OCI-LY7 (cell line): ENCODE results near the gene SP5. TPM values are rescaled to one million over a fixed set of nuclear protein-coding genes. Genes with fewer than 3 reads are reported as not detected.

Source experiments
- BruUV-seq: library from RNA; stranded (reverse); fragments of 400-500 nt; replicated peaks from 2 replicates; lab custom pipeline; 2021; lab: Mats Ljungman, UMichigan
- CTCF ChIA-PET: fragments of 300-600 bp; sonication (Branson Sonifier 250); formaldehyde crosslinking; loops from one replicate; lab custom pipeline; 2022; ENCODE audit warnings: antibody characterized with exemption; ENCODE audit not compliant: unreplicated experiment; lab: Charles Lee
- POLR2A ChIA-PET: fragments of 300-600 bp; sonication (Branson Sonifier 250); formaldehyde crosslinking; loops from one replicate; lab custom pipeline; 2022; ENCODE audit warnings: antibody characterized with exemption; lab: Charles Lee
- DNase-seq: peaks from one replicate; pipeline ENCODE4 v3.0.0-alpha.2; 2015; ENCODE audit warnings: low spot score
- H2AFZ ChIP-seq: fragments of 200-600 bp; sonication (generic), shearing (Covaris generic); 2 replicates; pipeline ENCODE4 v1.6.1; 2014; ENCODE audit warnings: mild to moderate bottlenecking, antibody characterized with exemption, low read length, moderate library complexity
- H3K27ac ChIP-seq: fragments of 200-600 bp; sonication (generic); 2 replicates; pipeline ENCODE4 v1.5.1; 2014; ENCODE audit warnings: mixed run types, low read depth, mild to moderate bottlenecking, moderate library complexity, low read length, inconsistent platforms; ENCODE audit not compliant: poor library complexity, severe bottlenecking
- H3K36me3 ChIP-seq: fragments of 200-600 bp; sonication (generic); 2 replicates; pipeline ENCODE4 v1.6.1; 2014; ENCODE audit warnings: mild to moderate bottlenecking, antibody characterized with exemption, low read length, moderate library complexity, mixed read lengths; ENCODE audit not compliant: insufficient read depth
- H3K4me1 ChIP-seq: fragments of 200-600 bp; sonication (generic); 2 replicates; pipeline ENCODE4 v1.5.1; 2014; ENCODE audit warnings: mild to moderate bottlenecking, low read length; ENCODE audit not compliant: insufficient read depth, poor library complexity, severe bottlenecking
- H3K4me2 ChIP-seq: fragments of 200-600 bp; sonication (generic); 2 replicates; pipeline ENCODE4 v1.6.1; 2014; ENCODE audit warnings: mild to moderate bottlenecking, low read length
- H3K4me3 ChIP-seq: fragments of 200-600 bp; sonication (generic); 2 replicates; pipeline ENCODE4 v1.5.1; 2014; ENCODE audit warnings: mild to moderate bottlenecking, low read depth, low read length; ENCODE audit not compliant: poor library complexity, severe bottlenecking
- H3K79me2 ChIP-seq: fragments of 200-600 bp; sonication (generic); 2 replicates; pipeline ENCODE4 v1.6.1; 2016; ENCODE audit warnings: low read depth, mild to moderate bottlenecking, low read length, moderate library complexity, mixed read lengths; ENCODE audit not compliant: insufficient read depth
- H3K9me2 ChIP-seq: fragments of 200-600 bp; sonication (generic); 2 replicates; pipeline ENCODE4 v1.6.1; 2016; ENCODE audit warnings: mild to moderate bottlenecking, low read length, mixed read lengths; ENCODE audit not compliant: insufficient read depth
- H3K9me3 ChIP-seq: fragments of 200-600 bp; sonication (generic); 2 replicates; pipeline ENCODE4 v1.6.1; 2014; ENCODE audit warnings: mild to moderate bottlenecking, mixed run types, low read length, mixed read lengths
- H4K20me1 ChIP-seq: fragments of 200-600 bp; sonication (generic); 2 replicates; pipeline ENCODE4 v1.6.1; 2014; ENCODE audit warnings: mild to moderate bottlenecking, antibody characterized with exemption, low read length, moderate library complexity, mixed read lengths; ENCODE audit not compliant: insufficient read depth
- EZH2phosphoT487 ChIP-seq: fragments of 200-600 bp; sonication (generic); IDR thresholded peaks from 2 replicates; pipeline ENCODE4 v1.6.1; 2018; ENCODE audit warnings: low read depth, borderline replicate concordance, mild to moderate bottlenecking, mixed run types, antibody characterized with exemption, low read length, moderate library complexity, mixed read lengths
- intact Hi-C: fragments of 100-400 bp; cut with micrococcal nuclease; formaldehyde crosslinking; loops from one replicate; pipeline ENCODE4 v1.10.0; 2022; ENCODE audit not compliant: unreplicated experiment
- total RNA-seq, 2 experiments: library from RNA; depleted of rRNA in 1 of 2; stranded (reverse); fragments of >200 nt in 1 of 2; shearing (Covaris generic) in 1 of 2; gene quantifications; 2 replicates each; pipeline ENCODE4 v1.2.3, GENCODE V29; 2014 to 2022
- TF ChIP-seq, protein P1 (sequence below): fragments of 200-600 bp; sonication (generic); conservative IDR thresholded peaks from 2 replicates; pipeline ENCODE4 v1.5.1; 2014; ENCODE audit warnings: mild to moderate bottlenecking, antibody characterized with exemption, low read length, moderate library complexity, mixed read lengths

Gene SP5
- total RNA-seq, 2 experiments from 2014 or later: not detected

DNA sequence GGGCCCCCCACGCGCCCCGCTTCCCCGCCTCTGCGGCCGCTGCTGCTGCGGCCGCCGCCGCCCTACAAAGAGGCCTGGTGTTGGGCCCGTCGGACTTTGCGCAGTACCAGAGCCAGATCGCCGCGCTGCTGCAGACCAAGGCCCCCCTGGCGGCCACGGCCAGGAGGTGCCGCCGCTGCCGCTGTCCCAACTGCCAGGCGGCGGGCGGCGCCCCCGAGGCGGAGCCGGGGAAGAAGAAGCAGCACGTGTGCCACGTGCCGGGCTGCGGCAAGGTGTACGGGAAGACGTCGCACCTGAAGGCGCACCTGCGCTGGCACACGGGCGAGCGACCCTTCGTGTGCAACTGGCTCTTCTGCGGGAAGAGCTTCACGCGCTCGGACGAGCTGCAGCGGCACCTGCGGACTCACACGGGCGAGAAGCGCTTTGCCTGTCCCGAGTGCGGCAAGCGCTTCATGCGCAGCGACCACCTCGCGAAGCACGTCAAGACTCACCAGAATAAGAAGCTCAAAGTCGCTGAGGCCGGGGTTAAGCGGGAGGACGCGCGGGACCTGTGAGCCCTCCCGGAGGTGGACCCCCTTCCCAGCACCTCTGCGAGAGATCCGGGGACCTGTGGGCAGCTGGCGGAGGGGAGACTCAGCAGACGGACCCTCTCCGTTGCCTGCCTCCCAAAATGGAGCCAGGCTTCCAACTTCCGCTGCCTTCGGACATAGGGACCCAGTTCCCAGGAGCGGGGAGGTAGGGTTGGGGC lies 1.9 kb downstream of the SP5 start:
- intact Hi-C loops: no loop called here
- H4K20me1 ChIP-seq: no peaks in the 10 kb centered on the region
- TF ChIP-seq, protein P1, sequence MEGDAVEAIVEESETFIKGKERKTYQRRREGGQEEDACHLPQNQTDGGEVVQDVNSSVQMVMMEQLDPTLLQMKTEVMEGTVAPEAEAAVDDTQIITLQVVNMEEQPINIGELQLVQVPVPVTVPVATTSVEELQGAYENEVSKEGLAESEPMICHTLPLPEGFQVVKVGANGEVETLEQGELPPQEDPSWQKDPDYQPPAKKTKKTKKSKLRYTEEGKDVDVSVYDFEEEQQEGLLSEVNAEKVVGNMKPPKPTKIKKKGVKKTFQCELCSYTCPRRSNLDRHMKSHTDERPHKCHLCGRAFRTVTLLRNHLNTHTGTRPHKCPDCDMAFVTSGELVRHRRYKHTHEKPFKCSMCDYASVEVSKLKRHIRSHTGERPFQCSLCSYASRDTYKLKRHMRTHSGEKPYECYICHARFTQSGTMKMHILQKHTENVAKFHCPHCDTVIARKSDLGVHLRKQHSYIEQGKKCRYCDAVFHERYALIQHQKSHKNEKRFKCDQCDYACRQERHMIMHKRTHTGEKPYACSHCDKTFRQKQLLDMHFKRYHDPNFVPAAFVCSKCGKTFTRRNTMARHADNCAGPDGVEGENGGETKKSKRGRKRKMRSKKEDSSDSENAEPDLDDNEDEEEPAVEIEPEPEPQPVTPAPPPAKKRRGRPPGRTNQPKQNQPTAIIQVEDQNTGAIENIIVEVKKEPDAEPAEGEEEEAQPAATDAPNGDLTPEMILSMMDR: no peak
- no peak for TF ChIP-seq EZH2phosphoT487

DNA sequence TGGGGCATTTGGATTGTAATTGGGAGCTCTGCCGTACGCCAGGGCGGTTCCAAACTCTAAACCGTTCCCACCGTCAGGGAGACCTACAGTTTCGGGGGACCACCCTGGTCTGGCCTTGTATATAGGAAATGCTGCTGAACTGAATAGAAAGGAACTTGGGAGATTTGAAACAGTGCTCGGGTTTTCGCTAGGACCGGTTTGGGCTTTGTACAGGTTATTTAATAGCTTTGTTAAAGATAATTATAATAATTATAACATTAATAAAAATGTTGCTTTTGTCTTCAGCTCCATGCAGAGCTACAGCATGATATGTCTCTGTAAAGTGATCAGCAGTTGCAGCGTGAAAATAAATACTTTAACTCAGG lies 2.4 kb downstream of the SP5 start:
- Histone ChIP-seq H3K79me2 (no peaks in the 10 kb centered on the region), H3K9me3 (no peaks in the 10 kb centered on the region), H3K36me3 (no peaks in the 10 kb centered on the region), H4K20me1 (no peaks in the 10 kb centered on the region), H3K4me2 (no peak overlapping the region), H3K4me3 (no peak overlapping the region), H3K4me1 (no peaks in the 10 kb centered on the region), H3K27ac (no peak overlapping the region), H2AFZ (no peak overlapping the region), H3K9me2 (no peaks in the 10 kb centered on the region)
- BruUV-seq: no TSS peak
- no peak for DNase-seq
- TF ChIP-seq EZH2phosphoT487: no peak
- TF ChIP-seq, protein P1: no peak
- intact Hi-C loops: no loop called here
- ChIA-PET POLR2A (no interaction called here), CTCF (no interaction called here)

More for the DNA sequence above, 1.9 kb downstream of the SP5 start:
- Histone ChIP-seq H3K27ac (no peak overlapping the region), H3K9me2 (no peaks in the 10 kb centered on the region), H3K4me2 (no peak overlapping the region), H3K36me3 (no peaks in the 10 kb centered on the region), H2AFZ (no peak overlapping the region), H3K4me3 (no peak overlapping the region), H3K4me1 (no peaks in the 10 kb centered on the region), H3K79me2 (no peaks in the 10 kb centered on the region), H3K9me3 (no peaks in the 10 kb centered on the region)
- ChIA-PET CTCF (no interaction called here), POLR2A (no interaction called here)
- no peak for DNase-seq
- BruUV-seq: no TSS peak

DNA sequence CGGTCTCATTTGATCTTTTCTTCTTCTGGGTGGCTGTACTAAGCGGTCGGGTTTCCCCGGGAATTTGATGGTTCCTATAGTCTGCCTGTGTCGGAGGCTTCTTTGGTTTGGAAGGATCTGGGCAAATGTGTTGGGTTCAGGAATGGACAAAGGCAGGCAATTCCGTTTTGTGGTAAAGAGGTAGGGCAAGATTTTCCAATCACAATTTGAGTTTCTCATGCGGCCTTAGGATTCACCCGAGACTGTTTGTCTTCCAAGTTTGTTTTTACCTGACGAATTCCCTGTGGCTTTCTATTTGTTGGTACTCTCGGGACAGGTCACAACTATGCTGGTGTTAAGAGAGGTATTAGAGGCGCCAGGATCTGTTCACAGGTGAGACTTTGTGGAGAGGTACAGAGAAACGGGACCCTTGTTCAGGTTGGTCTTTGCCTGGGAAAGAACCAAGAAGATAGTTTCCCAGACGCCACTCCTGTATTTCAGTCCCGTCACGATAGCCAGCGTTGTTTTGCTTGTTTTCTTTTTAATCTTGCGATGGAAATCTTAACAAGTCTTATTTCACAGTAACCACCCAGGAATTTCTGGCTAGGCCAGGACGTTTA lies 3.0 kb downstream of the SP5 start:
- intact Hi-C loops: no loop called here
- no peak overlapping the region for H3K27ac ChIP-seq
- no peak for TF ChIP-seq EZH2phosphoT487
- TF ChIP-seq, protein P1: no peak
- H3K9me2 ChIP-seq: no peaks in the 10 kb centered on the region
- H3K4me3 ChIP-seq: no peak overlapping the region
- ChIA-PET POLR2A (no interaction called here), CTCF (no interaction called here)
- H2AFZ ChIP-seq: no peak overlapping the region
- H3K4me1 ChIP-seq: no peaks in the 10 kb centered on the region
- no peak for DNase-seq
- BruUV-seq: no TSS peak
- H3K79me2 ChIP-seq: no peaks in the 10 kb centered on the region
- H4K20me1 ChIP-seq: no peaks in the 10 kb centered on the region
- H3K36me3 ChIP-seq: no peaks in the 10 kb centered on the region
- H3K9me3 ChIP-seq: no peaks in the 10 kb centered on the region
- H3K4me2 ChIP-seq: no peak overlapping the region
